Activated CD8-positive, alpha-beta memory T cell treated with anti-CD3 and anti-CD28 coated beads for 24 hours (primary cell): ENCODE data around the gene FOXC1.

Experiments
- DNase-seq: peaks from one replicate; pipeline ENCODE4 v3.0.0-alpha.2; 2020

Gene FOXC1

GRCh38 chr6:1609648-1610496 lies at the start of gene FOXC1:
FOXC1 (plus strand) TSS chr6:1609915; CDS start chr6:1610446, 531 bp downstream.
- DNase-seq, result peak; percentile 77

GRCh38 chr6:1560281-1561058 lies 49.2 kb upstream of the FOXC1 start:
- DNase-seq, result no peak

GRCh38 chr6:1561355-1561754 lies 48.4 kb upstream of the FOXC1 start:
- DNase-seq, result no peak

GRCh38 chr6:1562171-1562955 lies 47.4 kb upstream of the FOXC1 start:
- DNase-seq, result no peak

GRCh38 chr6:1569377-1569776 lies 40.3 kb upstream of the FOXC1 start:
- DNase-seq, result no peak

GRCh38 chr6:1570848-1571247 lies 38.9 kb upstream of the FOXC1 start:
- DNase-seq, result no peak

- DNase-seq, result no peak
Measured at GRCh38 chr6:1572892-1573291, 36.8 kb upstream of the FOXC1 start.

GRCh38 chr6:1574083-1574761 lies 35.5 kb upstream of the FOXC1 start:
- no peak for DNase-seq

GRCh38 chr6:1574890-1575209 lies 34.9 kb upstream of the FOXC1 start:
- DNase-seq, result peak; percentile 15

GRCh38 chr6:1575210-1576041 lies 34.3 kb upstream of the FOXC1 start:
- DNase-seq, result peak; percentile 28

- DNase-seq, result peak; percentile 30
Measured at GRCh38 chr6:1576166-1576565, 33.5 kb upstream of the FOXC1 start.

- DNase-seq, result no peak
Measured at GRCh38 chr6:1576711-1577110, 33.0 kb upstream of the FOXC1 start.

- no peak for DNase-seq
Measured at GRCh38 chr6:1577146-1577680, 32.5 kb upstream of the FOXC1 start.

GRCh38 chr6:1577896-1578745 lies 31.6 kb upstream of the FOXC1 start:
- no peak for DNase-seq

- DNase-seq, result no peak
Measured at GRCh38 chr6:1579096-1579495, 30.6 kb upstream of the FOXC1 start.

- DNase-seq, result no peak
Measured at GRCh38 chr6:1580109-1580508, 29.6 kb upstream of the FOXC1 start.

- no peak for DNase-seq
Measured at GRCh38 chr6:1580585-1580984, 29.1 kb upstream of the FOXC1 start.

- DNase-seq, result peak; percentile 42
Measured at GRCh38 chr6:1581120-1581991, 28.4 kb upstream of the FOXC1 start.

- peak; percentile 32 for DNase-seq
Measured at GRCh38 chr6:1584146-1584545, 25.6 kb upstream of the FOXC1 start.
